H1 (cell line): ENCODE results near the gene RBBP6. TPM values are rescaled to one million over a fixed set of nuclear protein-coding genes. Genes with fewer than 3 reads are reported as not detected.

Experiments used
- ASH2L ChIP-seq: fragments of 200-600, 300-600 bp; sonication (generic); IDR thresholded peaks from one replicate; pipeline ENCODE4 v1.7.1; 2017; ENCODE audit warnings: low read length
- ATF2 ChIP-seq: IDR thresholded peaks from 2 replicates; pipeline ENCODE4 v1.6.1; 2012; ENCODE audit warnings: low read length, inconsistent platforms
- ATF3 ChIP-seq: IDR thresholded peaks from 2 replicates; pipeline ENCODE4 v1.6.1; 2011; ENCODE audit warnings: low read depth, mild to moderate bottlenecking, low read length; ENCODE audit not compliant: insufficient read depth
- BRCA1 ChIP-seq: IDR thresholded peaks from 2 replicates; pipeline ENCODE4 v1.6.1; 2012; ENCODE audit warnings: low read depth, low read length, improper control_type of control experiment
- CEBPB ChIP-seq: IDR thresholded peaks from 2 replicates; pipeline ENCODE4 v1.6.1; 2012; ENCODE audit warnings: low read depth, low read length
- CHD2 ChIP-seq: IDR thresholded peaks from 2 replicates; pipeline ENCODE4 v1.6.1; 2012; ENCODE audit warnings: low read length, improper control_type of control experiment
- CTCF ChIP-seq, 3 experiments: IDR thresholded peaks; 1 replicate in 2 of 3; 2 replicates in 1 of 3; pipeline versions ENCODE4 v1.5.1 to v1.6.1; 2011; ENCODE audit warnings: low read length in 3 of 3, mild to moderate bottlenecking in 3 of 3, inconsistent platforms in 2 of 3, low read depth in 1 of 3, moderate library complexity in 1 of 3; ENCODE audit not compliant: insufficient read depth in 1 of 3; ENCODE audit errors: control extremely low read depth in 1 of 3
- EGR1 ChIP-seq: IDR thresholded peaks from 2 replicates; pipeline ENCODE4 v1.6.1; 2011; ENCODE audit warnings: low read depth, low read length, borderline replicate concordance
- EZH2 ChIP-seq: fragments of 200-600 bp; sonication (generic); IDR thresholded peaks from 2 replicates; pipeline ENCODE4 v1.7.1; 2012; ENCODE audit warnings: low read depth, mild to moderate bottlenecking, moderate library complexity, low read length, inconsistent platforms; ENCODE audit not compliant: severe bottlenecking
- GABPA ChIP-seq: IDR thresholded peaks from 2 replicates; pipeline ENCODE4 v1.6.1; 2011; ENCODE audit warnings: mild to moderate bottlenecking, low read length, moderate library complexity, borderline replicate concordance; ENCODE audit not compliant: insufficient read depth
- HDAC6 ChIP-seq: IDR thresholded peaks from one replicate; pipeline ENCODE4 v1.7.1; 2012; ENCODE audit warnings: low read depth, mild to moderate bottlenecking, inconsistent platforms, low read length, moderate library complexity
- KDM5A ChIP-seq: fragments of 200-600 bp; IDR thresholded peaks from 2 replicates; pipeline ENCODE4 v1.7.1; 2012; ENCODE audit warnings: mild to moderate bottlenecking, low read length, inconsistent platforms, mixed read lengths
- NANOG ChIP-seq: IDR thresholded peaks from 2 replicates; pipeline ENCODE4 v1.6.1; 2011; ENCODE audit warnings: low read length, low read depth, mild to moderate bottlenecking, inconsistent platforms; ENCODE audit not compliant: insufficient read depth, poor library complexity, severe bottlenecking
- NRF1 ChIP-seq: IDR thresholded peaks from 2 replicates; pipeline ENCODE4 v1.6.1; 2011; ENCODE audit warnings: mild to moderate bottlenecking, low read depth, low read length, improper control_type of control experiment
- POLR2A ChIP-seq, 2 experiments: IDR thresholded peaks; 1 replicate in 1 of 2; 2 replicates in 1 of 2; pipeline ENCODE4 v1.6.1; 2011; ENCODE audit warnings: low read depth in 2 of 2, low read length in 2 of 2, mild to moderate bottlenecking in 2 of 2; ENCODE audit errors: control extremely low read depth in 1 of 2
- POU5F1 ChIP-seq: IDR thresholded peaks from 2 replicates; pipeline ENCODE4 v1.6.1; 2011; ENCODE audit warnings: low read depth, mild to moderate bottlenecking, low read length, moderate library complexity
- RAD21 ChIP-seq, 2 experiments: IDR thresholded peaks in 1 of 2; conservative IDR thresholded peaks in 1 of 2; 2 replicates each; pipeline ENCODE4 v1.6.1; 2011; ENCODE audit warnings: low read depth in 2 of 2, low read length in 2 of 2, improper control_type of control experiment in 1 of 2, inconsistent platforms in 1 of 2, mild to moderate bottlenecking in 1 of 2, moderate library complexity in 1 of 2
- SIN3A ChIP-seq, 2 experiments: IDR thresholded peaks in 1 of 2; conservative IDR thresholded peaks in 1 of 2; 2 replicates each; pipeline ENCODE4 v1.6.1; 2011 to 2012; ENCODE audit warnings: low read length in 2 of 2, improper control_type of control experiment in 1 of 2, low read depth in 1 of 2, mild to moderate bottlenecking in 1 of 2
- TAF1 ChIP-seq: IDR thresholded peaks from 2 replicates; pipeline ENCODE4 v1.6.1; 2011; ENCODE audit warnings: mild to moderate bottlenecking, low read depth, low read length
- polyA plus RNA-seq, 7 experiments: library from polyadenylated mRNA; depleted of rRNA in 3 of 7; stranded (reverse) in 5 of 7; unstranded in 2 of 7; fragments of >200 nt in 5 of 7; fragments of 200-250 nt in 2 of 7; gene quantifications; 1 replicate in 5 of 7; 2 replicates in 1 of 7; 4 replicates in 1 of 7; pipeline versions ENCODE4 v1.2.1 to v1.2.3, GENCODE V29; 2011 to 2013; ENCODE audit warnings: missing spikeins in 2 of 7, mixed read lengths in 2 of 7
- total RNA-seq: library from RNA; stranded (reverse); fragmentation: NEBNext Ultra II Directional; extraction: Animal tissue kit (Norgen Biotek cat#: 25700); gene quantifications from 2 replicates; pipeline ENCODE4 v1.2.1, GENCODE V29; 2021

Gene RBBP6
- total and polyA plus RNA-seq, 2 of the 8 experiments (the other 6 are each of a cell fraction or from before 2014, with no cell fraction given) = 22.5 to 54.5 TPM

DNA sequence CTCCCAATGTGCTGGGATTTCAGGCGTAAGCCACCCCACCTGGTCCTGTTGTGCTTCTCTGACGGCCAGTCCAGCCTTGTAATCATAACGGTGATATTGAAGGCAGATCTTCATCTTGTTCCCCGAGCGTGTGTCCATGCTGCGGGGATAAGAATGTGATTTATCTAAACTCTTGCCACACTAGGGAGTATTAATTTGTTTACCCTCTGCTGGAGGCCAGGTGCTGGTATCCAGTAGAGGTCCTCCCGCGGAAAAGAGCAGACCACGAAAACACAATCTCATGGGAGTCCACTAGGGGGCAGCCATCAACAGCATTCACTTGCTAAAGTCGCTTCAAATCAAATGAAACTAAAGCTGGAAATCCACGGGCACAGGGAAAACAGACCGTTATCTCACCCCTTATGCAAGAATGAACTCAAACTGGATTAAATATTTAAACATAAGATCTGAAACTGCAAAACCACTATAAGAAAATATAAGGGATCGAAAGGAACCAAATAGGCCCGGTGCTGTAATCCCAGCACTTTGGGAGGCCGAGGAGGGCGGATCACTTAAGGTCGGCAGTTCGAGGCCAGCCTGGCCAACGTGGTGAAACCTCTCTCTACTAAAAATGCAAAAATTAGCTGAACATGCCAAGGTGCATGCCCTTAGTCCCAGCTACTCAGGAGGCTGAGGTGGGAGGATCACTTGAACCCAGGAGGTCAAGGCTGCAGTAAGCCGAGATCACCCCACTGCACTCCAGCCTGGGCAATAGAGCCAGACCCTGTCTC, 22.3 kb upstream of the RBBP6 start (continued):
- TF ChIP-seq EZH2 = no peak
- TF ChIP-seq BRCA1 = no peak
- no peak for TF ChIP-seq ATF2
- TF ChIP-seq RAD21 (IDR thresholded peaks at IDR 0.05 in 1 of 2, conservative IDR thresholded peaks at IDR 0.05 in 1 of 2; ENCODE audit: low read depth in 2 of 2, low read length in 2 of 2) = peak; percentile 82 to 87
- no peak for TF ChIP-seq SIN3A (conservative IDR thresholded peaks at IDR 0.05 in 1 of 2, IDR thresholded peaks at IDR 0.05 in 1 of 2; ENCODE audit: low read depth in 1 of 2, low read length in 2 of 2)
- no peak for TF ChIP-seq EGR1
- TF ChIP-seq HDAC6 = no peak
- no peak for TF ChIP-seq NRF1
- no peak for TF ChIP-seq POU5F1
- no peak for TF ChIP-seq TAF1
- TF ChIP-seq GABPA = no peak
- no peak for TF ChIP-seq KDM5A
- TF ChIP-seq ATF3 = no peak
- TF ChIP-seq POLR2A (IDR thresholded peaks at IDR 0.05; ENCODE audit: control extremely low read depth in 1 of 2, low read depth in 2 of 2, low read length in 2 of 2) = no peak
- no peak for TF ChIP-seq NANOG
- TF ChIP-seq CHD2 = no peak
- 0 out of 2 replicates have a peak, but pooled peaks have one; percentile 1 for TF ChIP-seq CEBPB
- peak; percentile 73 to 97 (median 93) for TF ChIP-seq CTCF (IDR thresholded peaks at IDR 0.05; ENCODE audit: control extremely low read depth in 1 of 3, insufficient read depth in 1 of 3, low read depth in 1 of 3, low read length in 3 of 3)
- no peak for TF ChIP-seq ASH2L
